Inflammatory macrophage treated with lipopolysaccharide for 4 hours (primary cell): ENCODE data around the gene GEMIN7.

Source experiments
- DNase-seq: peaks from one replicate; pipeline ENCODE4 v3.0.0-alpha.2; 2020

GEMIN7 gene

GRCh38 chr19:45079063-45079910, at the start of gene GEMIN7:
GEMIN7 (plus strand) TSS chr19:45079260; CDS start chr19:45090115, 10,855 bp downstream.
- DNase-seq = peak; percentile 68

GRCh38 chr19:45030825-45031224, 48.2 kb upstream of the GEMIN7 start:
- DNase-seq = no peak

- DNase-seq = no peak
Measured at GRCh38 chr19:45032421-45032820, 46.6 kb upstream of the GEMIN7 start.

GRCh38 chr19:45035755-45036154, 43.3 kb upstream of the GEMIN7 start:
- no peak for DNase-seq

GRCh38 chr19:45037393-45038169, 41.5 kb upstream of the GEMIN7 start:
- DNase-seq = no peak

- DNase-seq = peak; percentile 92
Measured at GRCh38 chr19:45038931-45039893, 39.8 kb upstream of the GEMIN7 start, which contains the start of gene CLASRP. CLASRP (plus strand) TSS chr19:45039045; CDS start chr19:45040213, 1,168 bp downstream.

GRCh38 chr19:45040059-45040771, 38.8 kb upstream of the GEMIN7 start:
- peak; percentile 87 for DNase-seq

GRCh38 chr19:45041125-45041524, 37.9 kb upstream of the GEMIN7 start:
- DNase-seq = no peak

- no peak for DNase-seq
Measured at GRCh38 chr19:45045671-45046353, 33.2 kb upstream of the GEMIN7 start.

GRCh38 chr19:45046355-45046754, 32.7 kb upstream of the GEMIN7 start:
- no peak for DNase-seq

GRCh38 chr19:45047188-45047797, 31.8 kb upstream of the GEMIN7 start:
- peak; percentile 72 for DNase-seq

GRCh38 chr19:45049073-45049736, 29.9 kb upstream of the GEMIN7 start:
- DNase-seq = no peak

GRCh38 chr19:45050036-45050435, 29.0 kb upstream of the GEMIN7 start:
- DNase-seq = no peak

GRCh38 chr19:45051929-45052579, 27.0 kb upstream of the GEMIN7 start:
- DNase-seq = no peak

- no peak for DNase-seq
Measured at GRCh38 chr19:45056831-45057230, 22.2 kb upstream of the GEMIN7 start.

- DNase-seq = no peak
Measured at GRCh38 chr19:45057444-45057843, 21.6 kb upstream of the GEMIN7 start.

GRCh38 chr19:45058622-45059159, 20.4 kb upstream of the GEMIN7 start:
- DNase-seq = no peak

GRCh38 chr19:45059258-45059965, 19.6 kb upstream of the GEMIN7 start:
- peak; percentile 78 for DNase-seq

GRCh38 chr19:45061965-45062364, 17.1 kb upstream of the GEMIN7 start:
- no peak for DNase-seq
